HepG2 (cell line): ENCODE data around the gene CD84. TPM values are rescaled to one million over a fixed set of nuclear protein-coding genes. Genes with fewer than 3 reads are reported as not detected.

ENCODE experiments used
- ATAC-seq: fragments of 200-7000 bp; cut with Tn5 transposase; 3 replicates; pipeline ENCODE4 v1.9.1; 2020; ENCODE audit warnings: mild to moderate bottlenecking, moderate library complexity
- BruUV-seq: library from RNA; stranded (reverse); fragments of 400-500 nt; replicated peaks from 2 replicates; lab custom pipeline; 2021; lab: Mats Ljungman, UMichigan
- CTCF ChIA-PET: fragments of 300-600 bp; formaldehyde crosslinking; extraction: SDS; loops from one replicate; lab custom pipeline; 2021; ENCODE audit warnings: low total read pairs, inconsistent platforms, low intra/inter-chr PET ratio; lab: Yijun Ruan, JAX
- POLR2A ChIA-PET: fragments of 350-600 bp; sonication (Branson Sonifier 250); formaldehyde crosslinking; loops from one replicate; lab custom pipeline; 2020; ENCODE audit warnings: antibody characterized with exemption, inconsistent platforms; lab: Yijun Ruan, JAX
- DNase-seq: peaks from one replicate; pipeline ENCODE4 v3.0.0-alpha.2; 2015; ENCODE audit warnings: low spot score
- FAIRE-seq: peaks from 3 replicates; lab custom pipeline; 2011; peaks lifted over from hg19 to GRCh38; lab: Jason Lieb, UNC
- H2AFZ ChIP-seq: one replicate; pipeline ENCODE4 v1.6.1; 2011; ENCODE audit warnings: low read length, inconsistent platforms
- H3K27ac ChIP-seq: fragments of 300-600 bp; 3 replicates; pipeline ENCODE4 v1.8.0; 2011; ENCODE audit warnings: mixed run types, mild to moderate bottlenecking, mixed read lengths, low read length, inconsistent platforms; ENCODE audit not compliant: insufficient read depth; ENCODE audit errors: extremely low read length
- H3K27me3 ChIP-seq, 2 experiments: fragments of 200-600 bp in 1 of 2; 2 replicates in 1 of 2; 3 replicates in 1 of 2; pipeline versions ENCODE4 v1.6.0 to v1.8.0; 2011; ENCODE audit warnings: low read length in 2 of 2, mild to moderate bottlenecking in 2 of 2, moderate library complexity in 2 of 2, inconsistent platforms in 1 of 2; ENCODE audit not compliant: insufficient read depth in 2 of 2, control insufficient read depth in 1 of 2
- H3K36me3 ChIP-seq, 2 experiments: fragments of 200-600 bp in 1 of 2; replicated peaks in 1 of 2; 2 replicates in 1 of 2; 3 replicates in 1 of 2; pipeline versions ENCODE4 v1.5.1 to v1.8.0; 2011; ENCODE audit warnings: low read length in 2 of 2, inconsistent platforms in 1 of 2; ENCODE audit not compliant: insufficient read depth in 2 of 2, control insufficient read depth in 1 of 2
- H3K4me1 ChIP-seq: 2 replicates; pipeline ENCODE4 v1.5.1; 2012; ENCODE audit warnings: low read length, inconsistent platforms; ENCODE audit not compliant: insufficient read depth
- H3K4me2 ChIP-seq: 2 replicates; pipeline ENCODE4 v1.6.0; 2011; ENCODE audit warnings: low read depth, low read length, inconsistent platforms
- H3K4me3 ChIP-seq, 3 experiments: fragments of 200-600 bp in 1 of 3; sonication (generic), shearing (Covaris generic) in 1 of 3; replicated peaks in 1 of 3; 2 replicates each; pipeline ENCODE4 v1.5.1; 2011 to 2016; ENCODE audit warnings: low read length in 3 of 3, inconsistent platforms in 2 of 3, low read depth in 2 of 3, mild to moderate bottlenecking in 2 of 3, control low read depth in 1 of 3, mixed read lengths in 1 of 3; ENCODE audit not compliant: insufficient read depth in 1 of 3
- H3K79me2 ChIP-seq: one replicate; pipeline ENCODE4 v1.6.1; 2011; ENCODE audit warnings: low read length, inconsistent platforms; ENCODE audit not compliant: insufficient read depth
- H3K9ac ChIP-seq: 2 replicates; pipeline ENCODE4 v1.6.0; 2011; ENCODE audit warnings: mild to moderate bottlenecking, low read depth, low read length, inconsistent platforms; ENCODE audit not compliant: insufficient read depth
- H3K9me3 ChIP-seq: 2 replicates; pipeline ENCODE4 v1.5.1; 2012; ENCODE audit warnings: mild to moderate bottlenecking, low read length
- H4K20me1 ChIP-seq: 2 replicates; pipeline ENCODE4 v1.6.0; 2011; ENCODE audit warnings: inconsistent platforms, mild to moderate bottlenecking, low read length, moderate library complexity; ENCODE audit not compliant: insufficient read depth
- GATAD2A ChIP-seq: IDR thresholded peaks from 2 replicates; pipeline ENCODE4 v1.6.1; 2016
- GZF1 ChIP-seq: sonication (generic); formaldehyde crosslinking; IDR thresholded peaks from 2 replicates; pipeline ENCODE4 v1.5.1; 2020; ENCODE audit warnings: mild to moderate bottlenecking, missing genetic modification reagents
- HNF4G ChIP-seq, 2 experiments: sonication (generic) in 1 of 2; formaldehyde crosslinking in 1 of 2; IDR thresholded peaks; 2 replicates each; pipeline versions ENCODE4 v1.4.0 to v1.6.1; 2011 to 2020; ENCODE audit warnings: borderline replicate concordance in 2 of 2, low read depth in 2 of 2, mild to moderate bottlenecking in 2 of 2, low read length in 1 of 2, missing genetic modification reagents in 1 of 2, moderate library complexity in 1 of 2
- MLXIP ChIP-seq: sonication (generic); formaldehyde crosslinking; IDR thresholded peaks from 2 replicates; pipeline ENCODE4 v1.9.0; 2021; ENCODE audit warnings: missing genetic modification reagents, borderline replicate concordance
- NONO ChIP-seq, 2 experiments: fragments of 450-650 bp in 1 of 2; sonication (generic) in 1 of 2; formaldehyde crosslinking in 1 of 2; IDR thresholded peaks in 1 of 2; conservative IDR thresholded peaks in 1 of 2; 2 replicates each; pipeline versions ENCODE4 v1.6.1 to v1.8.0; 2017 to 2022; ENCODE audit warnings: mild to moderate bottlenecking in 1 of 2, missing genetic modification reagents in 1 of 2, moderate library complexity in 1 of 2
- SAFB2 ChIP-seq: sonication (generic); formaldehyde crosslinking; IDR thresholded peaks from 2 replicates; pipeline ENCODE4 v1.5.1; 2020; ENCODE audit warnings: missing genetic modification reagents, low read depth, mild to moderate bottlenecking, borderline replicate concordance
- SOX5 ChIP-seq: IDR thresholded peaks from 2 replicates; pipeline ENCODE4 v1.6.1; 2016; ENCODE audit warnings: borderline replicate concordance
- TAF1 ChIP-seq: sonication (generic); formaldehyde crosslinking; IDR thresholded peaks from 2 replicates; pipeline ENCODE4 v1.4.0; 2020; ENCODE audit warnings: missing genetic modification reagents
- THAP9 ChIP-seq: sonication (generic); formaldehyde crosslinking; IDR thresholded peaks from 2 replicates; pipeline ENCODE4; 2020; ENCODE audit warnings: missing genetic modification reagents, mild to moderate bottlenecking, borderline replicate concordance
- TP53 ChIP-seq: sonication (generic); formaldehyde crosslinking; conservative IDR thresholded peaks from 2 replicates; pipeline ENCODE4 v1.4.0; 2020; ENCODE audit warnings: missing genetic modification reagents
- ZNF274 ChIP-seq: sonication (generic); formaldehyde crosslinking; IDR thresholded peaks from 2 replicates; pipeline ENCODE4 v1.5.1; 2020; ENCODE audit warnings: mild to moderate bottlenecking, missing genetic modification reagents
- WGBS: methylation state at CpG from one replicate; pipeline ENCODE4 v1.1.6; 2017; ENCODE audit warnings: low lambda C conversion rate; 5-methylcytosine and 5-hydroxymethylcytosine counted together
- in situ Hi-C: cut with HindIII; loops from 2 replicates; pipeline ENCODE4 v1.10.0; 2017; ENCODE audit warnings: low pct_unique_long_range_greater_than_20kb; ENCODE audit not compliant: extremely low pct_ligation_motif_present
- intact Hi-C: fragments of 100-400 bp; cut with micrococcal nuclease; formaldehyde crosslinking; loops from one replicate; pipeline ENCODE4 v1.10.0; 2022; ENCODE audit not compliant: unreplicated experiment
- polyA plus RNA-seq, 8 experiments: library from polyadenylated mRNA; depleted of rRNA in 3 of 8; stranded (reverse) in 7 of 8; unstranded in 1 of 8; fragments of >200 nt; fragmentation: Illumina TruSeq in 4 of 8; extraction: Trizol in 4 of 8; gene quantifications; 2 replicates each; pipeline versions ENCODE4 v1.2.1 to v1.2.3, GENCODE V29; 2011 to 2016; ENCODE audit warnings: low read depth in 4 of 8, missing spikeins in 1 of 8, mixed read lengths in 1 of 8; ENCODE audit not compliant: insufficient read depth in 1 of 8
- total RNA-seq, 5 experiments: library from RNA; depleted of rRNA; stranded (reverse); fragments of >200 nt; fragmentation: Illumina TruSeq; extraction: Trizol; gene quantifications; 2 replicates each; pipeline ENCODE4 v1.2.3, GENCODE V29; 2016; ENCODE audit warnings: low read depth in 1 of 5
- TF ChIP-seq, protein P1 (sequence below): IDR thresholded peaks from 2 replicates; pipeline ENCODE4 v1.6.1; 2018; ENCODE audit warnings: missing genetic modification reagents

Gene CD84
- total and polyA plus RNA-seq, 2 of the 13 experiments (the other 11 are each of a cell fraction or from before 2014, with no cell fraction given), result not detected

DNA sequence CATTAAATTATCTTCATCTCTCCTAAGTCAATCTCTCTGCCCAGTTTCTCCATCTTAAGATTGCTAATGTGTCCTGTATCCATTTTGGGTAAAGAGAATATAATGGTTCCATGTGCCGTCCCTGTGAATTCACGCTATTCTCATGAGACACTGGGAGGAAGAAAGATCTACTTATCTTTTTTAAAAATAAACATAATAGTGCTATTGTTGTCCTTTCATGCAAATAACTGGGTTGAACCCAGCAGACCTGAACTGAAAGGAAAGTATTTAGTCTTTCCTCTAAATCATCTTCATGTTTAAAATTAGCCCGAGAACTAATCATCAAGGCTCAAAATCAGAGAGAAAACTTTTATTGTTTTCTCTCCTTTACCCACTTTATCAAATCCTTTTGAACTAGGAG lies 45.2 kb upstream of the CD84 start:
- in situ Hi-C loops (no loop called here), intact Hi-C loops (no loop called here)
- 22% methylated on average over 3 of the region's 3 CpGs for WGBS
- no peak for TF ChIP-seq THAP9
- TF ChIP-seq SOX5 (CRISPR knock-in tag), result no peak
- no peak for TF ChIP-seq HNF4G (IDR thresholded peaks at IDR 0.05; ENCODE audit: borderline replicate concordance, low read depth, low read length)
- no peak for TF ChIP-seq HNF4G (CRISPR knock-in tag; IDR thresholded peaks at IDR 0.05; ENCODE audit: borderline replicate concordance, low read depth)
- Histone ChIP-seq H3K9ac (no peak overlapping the region), H3K4me3 (no peak overlapping the region), H3K4me1 (no peaks in the 10 kb centered on the region), H3K27ac (no peak overlapping the region), H2AFZ (no peak overlapping the region), H3K27me3 (no peaks in the 10 kb centered on the region), H3K4me2 (no peak overlapping the region), H3K79me2 (no peaks in the 10 kb centered on the region), H3K9me3 (no peaks in the 10 kb centered on the region), H4K20me1 (no peaks in the 10 kb centered on the region), H3K36me3 (no peaks in the 10 kb centered on the region)
- ChIA-PET POLR2A (no interaction called here), CTCF (no interaction called here)
- DNase-seq (no peak), ATAC-seq (no peak), FAIRE-seq (no peak)
- BruUV-seq, result no TSS peak

DNA sequence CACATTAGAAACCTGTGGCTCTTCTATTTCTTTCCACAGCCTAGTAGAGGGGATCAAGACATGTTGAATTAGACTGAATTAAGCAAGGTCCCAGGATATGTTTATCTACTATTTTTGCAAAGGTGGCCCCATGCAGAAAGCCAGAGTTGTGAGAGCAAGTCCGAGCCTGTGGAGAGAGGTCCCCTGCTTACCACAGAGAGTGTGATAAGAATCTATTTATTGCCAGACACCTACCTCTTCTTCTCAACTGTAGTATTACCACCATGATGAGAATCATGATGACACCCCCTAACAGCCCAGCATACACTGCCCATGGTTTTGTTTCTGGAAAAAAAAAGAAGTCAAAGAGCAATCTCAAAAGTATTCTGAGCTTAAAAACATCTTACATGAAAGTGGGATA lies 44.6 kb upstream of the CD84 start:
- Histone ChIP-seq H3K4me2 (no peak overlapping the region), H3K9ac (no peak overlapping the region), H2AFZ (no peak overlapping the region), H3K9me3 (no peaks in the 10 kb centered on the region; the same call in 1 of the 2 replicates), H3K27me3 (0 out of 5 replicates have a peak, but pooled peaks cover 0 to 3% of the 10 kb centered on the region in 2 experiments), H4K20me1 (no peaks in the 10 kb centered on the region), H3K4me3 (no peak overlapping the region), H3K79me2 (no peaks in the 10 kb centered on the region), H3K4me1 (no peaks in the 10 kb centered on the region), H3K36me3 (no peaks in the 10 kb centered on the region), H3K27ac (no peak overlapping the region)
- no peak for DNase-seq
- BruUV-seq, result no TSS peak
- in situ Hi-C loops (no loop called here), intact Hi-C loops (no loop called here)
- ChIA-PET CTCF (no interaction called here), POLR2A (no interaction called here)
- FAIRE-seq, result no peak
- 0% methylated on average over 1 of the region's 1 CpG for WGBS
- no peak for ATAC-seq
- TF ChIP-seq GATAD2A (CRISPR knock-in tag), result no peak
- no peak for TF ChIP-seq GZF1 (CRISPR knock-in tag)
- TF ChIP-seq NONO (IDR thresholded peaks at IDR 0.05), result no peak
- TF ChIP-seq NONO (CRISPR knock-in tag; conservative IDR thresholded peaks at IDR 0.05), result no peak
- TF ChIP-seq TP53 (CRISPR knock-in tag), result no peak
- no peak for TF ChIP-seq MLXIP (CRISPR knock-in tag)
- TF ChIP-seq TAF1, result no peak
- TF ChIP-seq ZNF274 (CRISPR knock-in tag), result no peak
- no peak for TF ChIP-seq SAFB2 (CRISPR knock-in tag)
- TF ChIP-seq, protein P1, sequence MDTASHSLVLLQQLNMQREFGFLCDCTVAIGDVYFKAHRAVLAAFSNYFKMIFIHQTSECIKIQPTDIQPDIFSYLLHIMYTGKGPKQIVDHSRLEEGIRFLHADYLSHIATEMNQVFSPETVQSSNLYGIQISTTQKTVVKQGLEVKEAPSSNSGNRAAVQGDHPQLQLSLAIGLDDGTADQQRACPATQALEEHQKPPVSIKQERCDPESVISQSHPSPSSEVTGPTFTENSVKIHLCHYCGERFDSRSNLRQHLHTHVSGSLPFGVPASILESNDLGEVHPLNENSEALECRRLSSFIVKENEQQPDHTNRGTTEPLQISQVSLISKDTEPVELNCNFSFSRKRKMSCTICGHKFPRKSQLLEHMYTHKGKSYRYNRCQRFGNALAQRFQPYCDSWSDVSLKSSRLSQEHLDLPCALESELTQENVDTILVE (CRISPR knock-in tag), result no peak
